Nephron (organoid): ENCODE data around the gene PLCH1.
"Not testable (repeated sequence)": the region's sequence is repeated elsewhere in the genome, so short reads cannot be mapped to it uniquely, and the experiment has no call there.

Experiments
- H3K27ac Mint-ChIP-seq, 3 experiments: 2 replicates each; pipeline ENCODE4 v1.8.0; 2020; ENCODE audit warnings: mixed read lengths in 3 of 3, mild to moderate bottlenecking in 2 of 3, moderate library complexity in 1 of 3
- H3K27me3 Mint-ChIP-seq: 2 replicates; pipeline ENCODE4 v1.8.0; 2021; ENCODE audit warnings: low read depth, mild to moderate bottlenecking, moderate library complexity, mixed read lengths
- H3K36me3 Mint-ChIP-seq: 2 replicates; pipeline ENCODE4 v1.8.0; 2020; ENCODE audit warnings: low read depth, mixed read lengths
- H3K4me1 Mint-ChIP-seq: 2 replicates; pipeline ENCODE4 v1.8.0; 2020; ENCODE audit warnings: mixed read lengths
- H3K4me3 Mint-ChIP-seq, 3 experiments: 2 replicates each; pipeline ENCODE4 v1.8.0; 2020; ENCODE audit warnings: mild to moderate bottlenecking in 3 of 3, mixed read lengths in 3 of 3, moderate library complexity in 2 of 3
- H3K9me3 Mint-ChIP-seq: 2 replicates; pipeline ENCODE4 v1.8.0; 2020; ENCODE audit warnings: mixed read lengths
- TF ChIP-seq, protein P1 (sequence below), 3 experiments: fragments of 200-600 bp; sonication (generic); IDR thresholded peaks; one replicate each; pipeline ENCODE4 v1.5.0; 2021; ENCODE audit warnings: antibody characterized with exemption in 3 of 3; ENCODE audit not compliant: unreplicated experiment in 3 of 3

The PLCH1 gene

DNA sequence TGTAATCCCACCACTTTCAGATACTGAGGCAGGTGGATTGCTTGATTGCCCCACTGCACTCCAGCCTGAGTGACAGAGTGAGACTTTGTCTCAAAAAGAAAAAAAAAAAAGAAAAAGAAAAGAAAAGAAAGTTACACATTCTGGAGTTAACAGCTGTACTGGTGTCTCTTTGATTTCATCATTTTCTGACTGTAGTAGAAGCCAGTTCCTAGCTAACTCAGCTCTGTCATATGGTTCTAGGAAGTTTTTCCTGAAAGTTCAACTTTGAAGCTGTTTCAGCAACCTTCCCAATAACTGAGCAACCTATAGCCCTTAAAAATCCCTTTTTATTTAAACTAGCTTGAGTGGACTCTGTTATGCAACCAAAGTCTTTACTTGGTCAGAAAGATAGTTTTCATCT, 346.8 kb downstream of the PLCH1 start:
- Mint-ChIP-seq H3K9me3 (peaks cover 5% of the 10 kb centered on the region), H3K27ac (no peak overlapping the region)

DNA sequence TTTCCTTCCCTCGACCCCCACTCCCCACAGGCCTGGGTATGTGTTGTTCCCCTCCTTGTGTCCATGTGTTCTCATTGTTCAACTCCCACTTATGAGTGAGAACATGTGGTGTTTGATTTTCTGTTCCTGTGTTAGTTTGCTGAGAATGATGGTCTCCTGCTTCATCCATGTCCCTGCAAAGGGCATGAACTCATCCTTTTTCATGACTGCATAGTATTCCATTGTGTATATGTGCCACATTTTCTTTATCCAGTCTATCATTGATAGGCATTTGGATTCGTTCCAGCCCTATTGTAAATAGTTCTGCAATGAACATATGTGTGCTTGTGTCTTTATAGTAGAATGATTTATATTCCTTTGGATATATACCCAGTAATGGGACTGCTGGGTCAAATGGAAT, 350.0 kb downstream of the PLCH1 start:
- H3K4me3 Mint-ChIP-seq, H3K27ac Mint-ChIP-seq, H3K9me3 Mint-ChIP-seq, H3K27me3 Mint-ChIP-seq, H3K36me3 Mint-ChIP-seq: not testable (repeated sequence)
- H3K4me1 Mint-ChIP-seq: peaks cover 16% of the 10 kb centered on the region

More for the DNA sequence above, 346.8 kb downstream of the PLCH1 start:
- H3K27me3 Mint-ChIP-seq: no peaks in the 10 kb centered on the region
- no peak overlapping the region for H3K4me3 Mint-ChIP-seq
- no peaks in the 10 kb centered on the region for H3K4me1 Mint-ChIP-seq
- TF ChIP-seq, protein P1, sequence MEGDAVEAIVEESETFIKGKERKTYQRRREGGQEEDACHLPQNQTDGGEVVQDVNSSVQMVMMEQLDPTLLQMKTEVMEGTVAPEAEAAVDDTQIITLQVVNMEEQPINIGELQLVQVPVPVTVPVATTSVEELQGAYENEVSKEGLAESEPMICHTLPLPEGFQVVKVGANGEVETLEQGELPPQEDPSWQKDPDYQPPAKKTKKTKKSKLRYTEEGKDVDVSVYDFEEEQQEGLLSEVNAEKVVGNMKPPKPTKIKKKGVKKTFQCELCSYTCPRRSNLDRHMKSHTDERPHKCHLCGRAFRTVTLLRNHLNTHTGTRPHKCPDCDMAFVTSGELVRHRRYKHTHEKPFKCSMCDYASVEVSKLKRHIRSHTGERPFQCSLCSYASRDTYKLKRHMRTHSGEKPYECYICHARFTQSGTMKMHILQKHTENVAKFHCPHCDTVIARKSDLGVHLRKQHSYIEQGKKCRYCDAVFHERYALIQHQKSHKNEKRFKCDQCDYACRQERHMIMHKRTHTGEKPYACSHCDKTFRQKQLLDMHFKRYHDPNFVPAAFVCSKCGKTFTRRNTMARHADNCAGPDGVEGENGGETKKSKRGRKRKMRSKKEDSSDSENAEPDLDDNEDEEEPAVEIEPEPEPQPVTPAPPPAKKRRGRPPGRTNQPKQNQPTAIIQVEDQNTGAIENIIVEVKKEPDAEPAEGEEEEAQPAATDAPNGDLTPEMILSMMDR (IDR thresholded peaks at IDR 0.05; ENCODE audit: unreplicated experiment in 3 of 3): no peak
- H3K36me3 Mint-ChIP-seq: no peaks in the 10 kb centered on the region

DNA sequence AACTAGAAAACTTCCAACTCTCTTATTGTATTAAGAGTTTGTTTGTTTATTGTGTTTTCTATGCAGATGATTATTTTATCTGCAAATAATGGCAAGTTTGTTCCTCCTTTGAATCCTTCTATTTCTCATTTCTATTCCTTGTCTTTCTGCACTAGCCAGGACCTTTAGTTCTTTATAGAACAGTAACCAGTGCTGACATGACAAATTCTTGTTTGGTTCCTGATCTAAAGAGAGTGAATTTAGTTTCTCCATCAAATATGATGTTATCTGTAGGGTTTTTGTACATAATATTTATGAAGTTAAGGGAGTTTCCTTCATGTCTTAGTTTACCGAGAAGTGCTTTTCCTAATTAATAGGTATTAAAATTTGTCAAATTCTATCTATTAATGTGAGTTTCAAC, 350.6 kb downstream of the PLCH1 start:
- H3K9me3 Mint-ChIP-seq: peaks cover 5% of the 10 kb centered on the region
- no peaks in the 10 kb centered on the region for H3K27me3 Mint-ChIP-seq
- no peak overlapping the region for H3K27ac Mint-ChIP-seq
- no peaks in the 10 kb centered on the region for H3K36me3 Mint-ChIP-seq
- TF ChIP-seq, protein P1 (IDR thresholded peaks at IDR 0.05; ENCODE audit: unreplicated experiment in 3 of 3): no peak
- peaks cover 16% of the 10 kb centered on the region for H3K4me1 Mint-ChIP-seq
- no peak overlapping the region for H3K4me3 Mint-ChIP-seq

DNA sequence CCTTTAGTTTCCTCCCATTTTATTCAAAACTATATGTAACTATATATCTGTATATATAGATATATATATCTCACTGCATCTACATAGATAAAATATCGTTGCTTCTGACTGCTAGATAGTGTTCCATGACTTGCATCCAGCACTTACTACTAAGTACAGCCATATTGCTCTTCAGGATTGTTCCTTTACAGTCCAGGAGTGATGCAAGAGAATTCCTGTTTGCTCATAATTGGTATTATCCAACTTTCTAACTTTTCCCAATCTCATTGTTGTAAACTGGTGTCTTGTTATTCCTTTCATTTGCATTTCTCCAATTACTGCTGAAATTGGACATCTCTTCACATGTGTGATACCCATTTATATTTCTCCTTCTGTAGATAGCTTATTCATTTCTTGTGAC, 351.6 kb downstream of the PLCH1 start:
- Mint-ChIP-seq H3K4me1 (peaks cover 24% of the 10 kb centered on the region), H3K27me3 (no peaks in the 10 kb centered on the region), H3K36me3 (no peaks in the 10 kb centered on the region), H3K27ac (no peak overlapping the region), H3K4me3 (no peak overlapping the region), H3K9me3 (peaks cover 5% of the 10 kb centered on the region)
- TF ChIP-seq, protein P1 (IDR thresholded peaks at IDR 0.05; ENCODE audit: unreplicated experiment in 3 of 3): no peak

DNA sequence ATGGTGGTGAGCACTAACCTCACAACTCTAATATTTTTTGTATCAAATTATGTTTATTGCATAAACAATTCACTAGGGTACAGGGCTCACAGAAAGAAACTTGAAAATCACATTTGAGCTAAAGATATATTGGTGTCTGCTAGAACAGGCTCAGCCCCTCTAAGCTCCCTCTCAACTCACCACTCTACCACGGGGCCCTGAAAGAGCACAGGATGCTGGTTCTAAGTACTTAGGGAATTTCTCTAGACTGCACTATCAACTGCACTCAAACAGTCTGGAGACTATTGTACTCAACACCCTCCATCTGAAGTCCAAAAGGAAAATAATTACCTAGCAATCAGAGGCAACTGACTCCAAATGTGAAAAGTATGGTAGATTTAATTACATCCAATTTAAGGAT, 352.7 kb downstream of the PLCH1 start:
- H3K9me3 Mint-ChIP-seq: peaks cover 5% of the 10 kb centered on the region
- H3K27ac Mint-ChIP-seq: peak overlapping the region in 1 of 3 experiments; percentile 68
- TF ChIP-seq, protein P1 (IDR thresholded peaks at IDR 0.05; ENCODE audit: unreplicated experiment in 3 of 3): no peak
- no peak overlapping the region for H3K4me3 Mint-ChIP-seq
- H3K36me3 Mint-ChIP-seq: no peaks in the 10 kb centered on the region
- peaks cover 34% of the 10 kb centered on the region for H3K4me1 Mint-ChIP-seq
- no peaks in the 10 kb centered on the region for H3K27me3 Mint-ChIP-seq

DNA sequence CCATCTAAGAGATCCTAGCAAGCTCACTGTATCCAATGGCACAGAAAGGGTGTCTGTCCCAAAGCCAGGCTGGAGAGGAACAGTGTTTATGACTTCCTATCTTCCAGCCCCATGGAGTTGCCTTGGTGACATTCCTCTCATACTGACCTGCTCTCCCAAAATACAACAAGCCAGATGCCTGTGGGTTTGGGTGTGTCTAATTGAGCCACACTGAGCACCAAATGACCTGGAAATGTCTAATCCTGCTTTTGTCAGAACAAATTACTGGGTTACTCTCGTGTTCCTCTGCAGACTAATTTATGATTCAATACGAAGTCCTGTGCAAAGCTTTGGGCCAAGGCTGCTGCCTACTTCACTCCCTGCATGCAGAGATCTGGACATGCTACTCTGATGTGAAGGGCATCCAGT, 353.3 kb downstream of the PLCH1 start:
- Mint-ChIP-seq H3K4me3 (peak overlapping the region in 1 of 3 experiments; percentile 32), H3K4me1 (peaks cover 40% of the 10 kb centered on the region), H3K36me3 (no peaks in the 10 kb centered on the region), H3K9me3 (peaks cover 5% of the 10 kb centered on the region), H3K27ac (peak overlapping the region; percentile 30 to 68 (median 55)), H3K27me3 (no peaks in the 10 kb centered on the region)
- TF ChIP-seq, protein P1 (IDR thresholded peaks at IDR 0.05; ENCODE audit: unreplicated experiment in 3 of 3): no peak
